Loucy (cell line): ENCODE results near the gene ZNF726.
"Not testable (repeated sequence)": the region's sequence is repeated elsewhere in the genome, so short reads cannot be mapped to it uniquely, and the experiment has no call there.

ENCODE experiments used
- CTCF ChIP-seq: fragments of 200-600 bp; sonication (generic); conservative IDR thresholded peaks from 2 replicates; pipeline ENCODE4 v1.5.1; 2014; ENCODE audit warnings: mild to moderate bottlenecking, antibody characterized with exemption, low read length
- EZH2phosphoT487 ChIP-seq: fragments of 200-600 bp; IDR thresholded peaks from 2 replicates; pipeline ENCODE4 v1.6.1; 2018; ENCODE audit warnings: antibody characterized with exemption, mild to moderate bottlenecking, moderate library complexity, borderline replicate concordance

- TF ChIP-seq CTCF, EZH2phosphoT487: not testable (repeated sequence)
Observed at GRCh38 chr19:23896096-23896495, 18.6 kb upstream of the ZNF726 start.
